Karpas-422 (cell line): ENCODE results near the gene TRAPPC5. TPM values are rescaled to one million over a fixed set of nuclear protein-coding genes. Genes with fewer than 3 reads are reported as not detected.

Source experiments
- DNase-seq: peaks from one replicate; pipeline ENCODE4 v3.0.0-alpha.2; 2015
- H2AFZ ChIP-seq: fragments of 200-600 bp; sonication (generic); 2 replicates; pipeline ENCODE4 v1.6.1; 2014; ENCODE audit warnings: antibody characterized with exemption, low read length, mixed read lengths
- H3K27ac ChIP-seq: fragments of 200-600 bp; sonication (generic); 2 replicates; pipeline ENCODE4 v1.5.1; 2014; ENCODE audit warnings: mild to moderate bottlenecking, low read length, moderate library complexity
- H3K27me3 ChIP-seq: fragments of 200-600 bp; sonication (generic); 2 replicates; pipeline ENCODE4 v1.6.1; 2014; ENCODE audit warnings: low read length, mixed read lengths
- H3K36me3 ChIP-seq: fragments of 200-600 bp; sonication (generic); 2 replicates; pipeline ENCODE4 v1.6.1; 2014; ENCODE audit warnings: low read length, mixed read lengths; ENCODE audit not compliant: insufficient read depth
- H3K4me1 ChIP-seq: fragments of 200-600 bp; sonication (generic); 2 replicates; pipeline ENCODE4 v1.6.1; 2014; ENCODE audit warnings: mild to moderate bottlenecking, low read length, mixed read lengths
- H3K4me2 ChIP-seq: fragments of 200-600 bp; sonication (generic); 2 replicates; pipeline ENCODE4 v1.6.1; 2014; ENCODE audit warnings: low read length, low read depth, mild to moderate bottlenecking; ENCODE audit not compliant: poor library complexity, severe bottlenecking
- H3K4me3 ChIP-seq: fragments of 200-600 bp; sonication (generic); 2 replicates; pipeline ENCODE4 v1.5.1; 2014; ENCODE audit warnings: mild to moderate bottlenecking, antibody characterized with exemption, low read length, mixed read lengths
- H3K79me2 ChIP-seq: fragments of 200-600 bp; sonication (generic); 2 replicates; pipeline ENCODE4 v1.6.1; 2014; ENCODE audit warnings: mild to moderate bottlenecking, low read length, mixed read lengths
- H3K9ac ChIP-seq: fragments of 200-600 bp; sonication (generic); 2 replicates; pipeline ENCODE4 v1.6.0; 2014; ENCODE audit warnings: low read length
- H3K9me2 ChIP-seq: fragments of 200-600 bp; sonication (generic), shearing (Covaris generic); replicated peaks from 2 replicates; pipeline ENCODE4 v1.6.0; 2014; ENCODE audit warnings: mild to moderate bottlenecking, low read length, moderate library complexity; ENCODE audit not compliant: insufficient read depth
- H3K9me3 ChIP-seq: fragments of 300-700, 200-600 bp; sonication (generic); 2 replicates; pipeline ENCODE4 v1.6.1; 2014; ENCODE audit warnings: low read length, mixed read lengths
- H4K20me1 ChIP-seq: fragments of 200-600 bp; sonication (generic); 2 replicates; pipeline ENCODE4 v1.6.1; 2014; ENCODE audit warnings: mild to moderate bottlenecking, antibody characterized with exemption, low read length, low read depth; ENCODE audit not compliant: insufficient read depth
- total RNA-seq: library from RNA; depleted of rRNA; stranded (reverse); fragments of >200 nt; shearing (Covaris generic); gene quantifications from 2 replicates; pipeline ENCODE4 v1.2.3, GENCODE V29; 2014; ENCODE audit warnings: low replicate concordance

TRAPPC5 gene
- total RNA-seq, 1 experiment from 2014 or later = 52.1 TPM

DNA sequence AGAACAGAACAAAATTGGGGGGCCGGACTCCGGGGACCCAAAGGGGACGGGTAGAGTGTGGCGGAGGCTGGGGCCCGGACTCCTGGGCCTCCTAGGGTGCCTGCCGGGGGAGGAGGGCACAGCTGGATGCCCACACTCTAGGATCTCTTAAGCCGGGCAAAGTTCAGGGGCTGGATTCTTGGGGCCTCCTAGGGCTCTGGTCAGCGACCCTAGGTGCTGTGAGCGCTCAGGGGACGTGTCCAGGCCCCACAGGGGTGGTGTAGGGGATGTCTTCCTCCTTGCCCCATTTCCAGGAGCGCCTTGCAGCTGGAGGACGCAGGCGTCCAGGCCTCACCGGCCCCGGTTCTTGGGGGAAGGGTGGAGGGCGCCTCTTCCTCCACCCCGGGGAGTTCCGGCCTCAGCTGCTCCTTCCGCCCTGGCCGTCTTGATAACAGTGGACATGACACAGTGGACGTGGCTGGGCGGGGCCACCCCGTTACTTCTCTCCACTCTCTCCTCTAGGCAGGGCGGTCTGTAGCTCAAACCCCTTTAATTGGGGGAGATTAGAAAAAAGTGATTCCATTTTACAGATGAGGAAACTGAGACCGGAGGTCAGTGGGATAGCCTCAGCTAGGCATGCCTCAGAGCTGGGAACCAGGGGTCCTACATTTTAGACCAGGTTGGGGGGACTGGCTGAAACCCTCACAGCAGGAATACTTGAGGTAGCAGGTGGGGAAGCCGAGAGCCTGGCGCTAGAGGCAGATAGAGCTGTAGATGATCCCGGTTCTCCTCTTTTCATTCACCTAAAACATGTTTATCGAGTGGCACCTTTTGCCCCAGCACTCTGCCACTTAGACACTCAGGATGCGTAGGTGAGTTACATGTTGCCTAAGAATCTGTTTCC, 43.0 kb upstream of the TRAPPC5 start:
- H3K79me2 ChIP-seq = peaks cover 20% of the 10 kb centered on the region
- peak overlapping the region; percentile 5; the same call in 1 of the 2 replicates for H3K27ac ChIP-seq
- H4K20me1 ChIP-seq = no peaks in the 10 kb centered on the region
- peak overlapping the region; percentile 67 for H3K4me2 ChIP-seq
- H2AFZ ChIP-seq = peak overlapping the region; percentile 42; the same call in 1 of the 2 replicates
- peak overlapping the region; percentile 92 for H3K9ac ChIP-seq
- H3K9me3 ChIP-seq = no peaks in the 10 kb centered on the region
- DNase-seq = peak; percentile 60
- peaks cover 11% of the 10 kb centered on the region for H3K4me1 ChIP-seq
- H3K9me2 ChIP-seq = no peaks in the 10 kb centered on the region
- no peaks in the 10 kb centered on the region for H3K27me3 ChIP-seq
- H3K36me3 ChIP-seq = no peaks in the 10 kb centered on the region; the same call in 1 of the 2 replicates
- peak overlapping the region; percentile 92 for H3K4me3 ChIP-seq

GRCh38 chr19:7638802-7639465, 41.7 kb upstream of the TRAPPC5 start:
- Histone ChIP-seq H3K27ac (no peak overlapping the region), H3K4me2 (no peak overlapping the region), H3K79me2 (peaks cover 20% of the 10 kb centered on the region), H3K9ac (no peak overlapping the region), H3K36me3 (no peaks in the 10 kb centered on the region; the same call in 1 of the 2 replicates), H4K20me1 (no peaks in the 10 kb centered on the region), H3K9me2 (no peaks in the 10 kb centered on the region), H3K4me1 (peaks cover 11% of the 10 kb centered on the region), H3K9me3 (no peaks in the 10 kb centered on the region), H3K27me3 (no peaks in the 10 kb centered on the region), H3K4me3 (no peak overlapping the region), H2AFZ (no peak overlapping the region)
- DNase-seq = no peak

DNA sequence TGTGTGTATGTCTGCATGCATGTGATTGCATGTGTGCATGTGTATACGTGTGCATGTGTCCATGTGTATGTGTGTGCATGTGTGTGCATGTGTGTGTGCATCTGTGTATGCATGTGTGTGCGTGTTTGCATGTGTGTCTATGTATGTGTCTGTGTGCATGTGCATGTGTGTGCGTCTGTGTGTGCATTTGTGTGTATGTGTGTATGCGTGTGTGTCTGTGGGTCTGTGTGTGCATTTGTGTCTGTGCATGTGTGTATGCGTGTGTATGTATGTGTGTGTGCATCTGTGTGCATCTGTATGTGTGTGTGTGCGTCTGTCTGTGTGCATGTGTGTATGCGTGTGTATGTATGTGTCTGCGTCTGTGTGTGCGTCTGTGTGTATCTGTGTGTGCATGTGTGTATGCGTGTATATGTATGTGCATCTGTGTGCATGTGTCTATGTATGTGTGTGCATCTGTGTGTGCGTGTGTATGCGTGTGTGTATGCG, 40.7 kb upstream of the TRAPPC5 start:
- Histone ChIP-seq H3K4me1 (peaks cover 11% of the 10 kb centered on the region), H3K27me3 (no peaks in the 10 kb centered on the region), H3K9me2 (no peaks in the 10 kb centered on the region), H3K79me2 (peaks cover 20% of the 10 kb centered on the region), H3K9me3 (no peaks in the 10 kb centered on the region), H3K36me3 (no peaks in the 10 kb centered on the region; the same call in 1 of the 2 replicates), H3K4me2 (no peak overlapping the region), H3K9ac (no peak overlapping the region), H3K4me3 (no peak overlapping the region), H4K20me1 (no peaks in the 10 kb centered on the region; the same call in 1 of the 2 replicates), H3K27ac (no peak overlapping the region), H2AFZ (no peak overlapping the region)
- no peak for DNase-seq

DNA sequence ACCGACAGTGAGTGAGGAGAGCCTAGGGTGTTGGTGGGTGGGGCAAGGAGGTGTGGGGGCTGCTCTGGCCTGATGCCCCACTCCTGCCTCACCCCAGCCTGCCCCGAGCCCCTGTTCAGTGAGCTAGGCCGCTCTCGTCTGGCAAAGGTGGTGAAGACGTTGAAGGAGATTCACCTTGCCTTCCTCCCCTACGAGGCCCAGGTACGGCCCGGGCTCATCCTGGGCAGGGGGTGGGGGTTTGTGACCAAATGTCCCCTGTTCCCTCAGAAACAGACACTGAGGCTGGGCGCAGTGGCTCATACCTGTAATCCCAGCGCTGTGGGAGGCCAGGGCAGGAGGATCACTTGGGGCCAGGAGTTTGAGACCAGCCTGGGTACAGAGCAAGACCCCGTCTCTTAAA, 39.8 kb upstream of the TRAPPC5 start:
- Histone ChIP-seq H3K9me2 (no peaks in the 10 kb centered on the region), H3K36me3 (no peaks in the 10 kb centered on the region; the same call in 1 of the 2 replicates), H3K4me1 (peaks cover 11% of the 10 kb centered on the region), H3K9ac (no peak overlapping the region), H3K9me3 (no peaks in the 10 kb centered on the region), H3K27ac (no peak overlapping the region), H3K27me3 (no peaks in the 10 kb centered on the region), H3K4me2 (no peak overlapping the region), H3K79me2 (peaks cover 20% of the 10 kb centered on the region), H3K4me3 (no peak overlapping the region), H4K20me1 (no peaks in the 10 kb centered on the region; the same call in 1 of the 2 replicates), H2AFZ (no peak overlapping the region)
- no peak for DNase-seq

DNA sequence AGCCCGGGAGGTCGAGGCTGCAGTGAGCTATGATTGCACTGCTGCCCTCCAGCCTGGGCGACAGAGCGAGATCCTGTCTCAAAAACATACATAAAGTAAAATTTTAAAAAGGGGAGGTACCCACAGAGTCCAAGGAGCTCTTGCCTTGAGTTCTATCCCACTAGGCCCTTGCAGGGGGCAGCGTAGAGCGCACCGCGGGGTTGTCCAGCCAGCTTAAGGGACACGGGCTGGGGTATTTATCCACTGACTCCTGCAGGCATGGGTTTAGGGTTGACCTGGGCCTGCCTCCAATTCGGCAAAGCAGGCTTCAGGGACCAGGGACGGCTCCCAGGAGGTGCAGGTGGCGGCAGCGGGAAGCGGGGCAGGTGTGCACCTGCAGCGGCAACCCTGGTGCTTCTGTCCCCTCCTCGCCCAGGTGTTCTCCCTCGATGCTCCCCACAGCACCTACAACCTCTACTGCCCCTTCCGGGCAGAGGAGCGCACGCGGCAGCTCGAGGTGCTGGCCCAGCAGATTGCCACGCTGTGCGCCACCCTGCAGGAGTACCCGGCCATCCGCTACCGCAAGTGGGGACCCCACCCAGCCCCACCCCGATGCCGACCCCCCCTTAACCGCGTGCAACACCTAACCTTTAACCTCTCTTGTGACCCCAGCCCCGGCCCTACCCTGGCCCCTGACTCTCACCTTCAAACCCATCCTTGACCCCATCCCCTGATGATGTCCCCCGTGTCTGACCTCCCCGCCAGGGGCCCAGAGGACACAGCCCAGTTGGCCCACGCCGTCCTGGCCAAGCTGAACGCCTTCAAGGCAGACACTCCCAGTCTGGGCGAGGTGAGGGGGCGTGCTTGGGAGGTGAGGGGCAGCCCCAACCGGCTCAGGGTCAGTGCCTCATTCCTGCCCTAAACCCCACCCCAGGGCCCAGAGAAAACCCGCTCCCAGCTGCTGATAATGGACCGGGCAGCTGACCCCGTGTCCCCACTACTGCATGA, 39.0 kb upstream of the TRAPPC5 start:
- H3K9ac ChIP-seq = no peak overlapping the region
- peaks cover 20% of the 10 kb centered on the region for H3K79me2 ChIP-seq
- H3K4me1 ChIP-seq = peaks cover 10% of the 10 kb centered on the region
- H3K9me2 ChIP-seq = no peaks in the 10 kb centered on the region
- H3K27ac ChIP-seq = no peak overlapping the region
- H3K4me3 ChIP-seq = no peak overlapping the region
- H4K20me1 ChIP-seq = no peaks in the 10 kb centered on the region; the same call in 1 of the 2 replicates
- no peaks in the 10 kb centered on the region for H3K27me3 ChIP-seq
- no peaks in the 10 kb centered on the region; the same call in 1 of the 2 replicates for H3K36me3 ChIP-seq
- no peak overlapping the region for H3K4me2 ChIP-seq
- H2AFZ ChIP-seq = no peak overlapping the region
- no peak for DNase-seq
- no peaks in the 10 kb centered on the region for H3K9me3 ChIP-seq

DNA sequence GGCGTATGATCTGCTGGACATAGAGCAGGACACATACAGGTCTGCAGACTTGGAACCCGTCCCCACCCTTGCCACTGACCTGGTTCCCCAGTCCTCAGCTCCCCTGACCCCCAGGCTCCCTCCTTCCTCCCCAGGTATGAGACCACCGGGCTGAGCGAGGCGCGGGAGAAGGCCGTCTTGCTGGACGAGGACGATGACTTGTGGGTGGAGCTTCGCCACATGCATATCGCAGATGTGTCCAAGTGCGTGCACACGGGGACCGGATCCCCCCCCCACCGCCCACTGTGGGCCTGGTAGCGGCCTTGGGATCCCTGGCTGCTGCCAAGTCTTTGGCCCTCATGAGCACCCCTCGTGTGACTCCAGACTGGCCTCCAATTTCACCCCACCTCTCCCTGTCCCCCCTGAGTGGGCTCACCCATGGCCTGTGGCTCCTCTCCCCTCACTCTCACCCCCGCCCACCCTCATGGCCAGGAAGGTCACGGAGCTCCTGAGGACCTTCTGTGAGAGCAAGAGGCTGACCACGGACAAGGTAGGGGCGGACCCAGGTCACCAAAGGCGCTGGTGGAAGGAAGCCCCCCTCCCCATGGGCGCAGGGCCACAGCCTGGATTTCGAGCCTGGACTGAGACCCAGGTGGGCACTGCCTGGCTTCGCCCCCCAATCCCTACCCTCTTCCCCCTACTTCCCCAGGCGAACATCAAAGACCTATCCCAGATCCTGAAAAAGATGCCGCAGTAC, 38.2 kb upstream of the TRAPPC5 start:
- H3K9me3 ChIP-seq = no peaks in the 10 kb centered on the region
- H3K4me3 ChIP-seq = no peak overlapping the region
- no peaks in the 10 kb centered on the region for H3K27me3 ChIP-seq
- DNase-seq = no peak
- H3K9me2 ChIP-seq = no peaks in the 10 kb centered on the region
- no peak overlapping the region for H2AFZ ChIP-seq
- H3K4me2 ChIP-seq = no peak overlapping the region
- no peak overlapping the region for H3K27ac ChIP-seq
- H4K20me1 ChIP-seq = no peaks in the 10 kb centered on the region; the same call in 1 of the 2 replicates
- H3K9ac ChIP-seq = no peak overlapping the region
- H3K79me2 ChIP-seq = peaks cover 16% of the 10 kb centered on the region
- peaks cover 8% of the 10 kb centered on the region for H3K4me1 ChIP-seq
- no peaks in the 10 kb centered on the region; the same call in 1 of the 2 replicates for H3K36me3 ChIP-seq

GRCh38 chr19:7643031-7643415, 37.6 kb upstream of the TRAPPC5 start:
- Histone ChIP-seq H3K9ac (no peak overlapping the region), H3K27me3 (no peaks in the 10 kb centered on the region), H3K36me3 (no peaks in the 10 kb centered on the region; the same call in 1 of the 2 replicates), H2AFZ (no peak overlapping the region), H4K20me1 (no peaks in the 10 kb centered on the region; the same call in 1 of the 2 replicates), H3K4me3 (no peak overlapping the region), H3K4me1 (peaks cover 2% of the 10 kb centered on the region), H3K9me3 (no peaks in the 10 kb centered on the region), H3K9me2 (no peaks in the 10 kb centered on the region), H3K79me2 (peaks cover 10% of the 10 kb centered on the region), H3K27ac (no peak overlapping the region), H3K4me2 (no peak overlapping the region)
- DNase-seq = no peak
